Lung (tissue), 12 donors: Measurements from ENCODE around the gene ESPNL. TPM values are rescaled to one million over a fixed set of nuclear protein-coding genes. Genes with fewer than 3 reads are reported as not detected.
A peak's percentile ranks its signal among the peaks of the same experiment; 100 is the strongest.

Experiments
- ATAC-seq: fragments of 200-7000 bp; cut with Tn5 transposase; one replicate; pipeline ENCODE4 v1.9.1; 2020; ENCODE audit warnings: moderate number of reproducible peaks; ENCODE audit not compliant: insufficient read depth, low FRiP score
- DNase-seq, 3 donors: peaks; one replicate each; pipeline ENCODE4 v3.0.0-alpha.2; 2013 to 2017
- H3K27ac ChIP-seq, 2 donors: one replicate each; pipeline ENCODE4 v1.5.1; 2013; ENCODE audit warnings: mild to moderate bottlenecking in 2 of 2, moderate library complexity in 2 of 2, control low read depth in 1 of 2, inconsistent platforms in 1 of 2, low read depth in 1 of 2, low read length in 1 of 2
- H3K27me3 ChIP-seq, 3 donors: one replicate each; pipeline ENCODE4 v1.5.1; 2013; ENCODE audit warnings: low read length in 2 of 3; ENCODE audit not compliant: control insufficient read depth in 3 of 3, insufficient read depth in 3 of 3
- H3K36me3 ChIP-seq, 4 donors: one replicate each; pipeline ENCODE4 v1.5.1; 2013; ENCODE audit warnings: low read length in 4 of 4, mild to moderate bottlenecking in 1 of 4, moderate library complexity in 1 of 4; ENCODE audit not compliant: control insufficient read depth in 4 of 4, insufficient read depth in 4 of 4
- H3K4me1 ChIP-seq, 5 donors: one replicate each; pipeline ENCODE4 v1.5.1; 2013; ENCODE audit warnings: low read length in 5 of 5, mild to moderate bottlenecking in 2 of 5, moderate library complexity in 1 of 5; ENCODE audit not compliant: control insufficient read depth in 5 of 5, insufficient read depth in 5 of 5
- H3K4me3 ChIP-seq: one replicate; pipeline ENCODE4 v1.5.1; 2013; ENCODE audit warnings: mild to moderate bottlenecking, control low read depth, moderate library complexity
- H3K9ac ChIP-seq, 2 donors: one replicate each; pipeline ENCODE4 v1.5.1; 2013; ENCODE audit warnings: low read length in 2 of 2, control low read depth in 1 of 2; ENCODE audit not compliant: insufficient read depth in 1 of 2
- H3K9me3 ChIP-seq, 4 donors: one replicate each; pipeline ENCODE4 v1.5.1; 2013; ENCODE audit warnings: low read length in 3 of 4, mild to moderate bottlenecking in 1 of 4, moderate library complexity in 1 of 4; ENCODE audit not compliant: control insufficient read depth in 4 of 4, insufficient read depth in 3 of 4
- WGBS, 2 donors: extraction: QIAGEN DNeasy Blood & Tissue Kit; methylation state at CpG; one replicate each; pipeline ENCODE4 v1.1.7; 2013; 5-methylcytosine and 5-hydroxymethylcytosine counted together
- polyA plus RNA-seq, 2 donors: library from polyadenylated mRNA; stranded (reverse); fragments of 200-250 nt; gene quantifications; one replicate each; pipeline ENCODE4 v1.2.1, GENCODE V29; 2013
- total RNA-seq, 2 donors: library from RNA; depleted of rRNA in 1 of 2; stranded (reverse); fragments of >200 nt in 1 of 2; gene quantifications; one replicate each; pipeline ENCODE4 v1.2.1, GENCODE V29; 2014 to 2021
- TF ChIP-seq, protein P1 (sequence below): IDR thresholded peaks from 2 replicates; pipeline ENCODE4 v1.5.1; 2012; ENCODE audit warnings: mild to moderate bottlenecking; ENCODE audit errors: control extremely low read depth, extremely low read depth
- donor health status: control.
- donor health status: control.
- donor health status: Bipolar disorder and iron deficiency.
- donor health status: healthy.
- donor health status: DM: yes; HTN: yes; CAD: no.

ESPNL gene
- total and polyA plus RNA-seq, 4 donors, result 0.07 to 3.0 (median 1.2) TPM

DNA sequence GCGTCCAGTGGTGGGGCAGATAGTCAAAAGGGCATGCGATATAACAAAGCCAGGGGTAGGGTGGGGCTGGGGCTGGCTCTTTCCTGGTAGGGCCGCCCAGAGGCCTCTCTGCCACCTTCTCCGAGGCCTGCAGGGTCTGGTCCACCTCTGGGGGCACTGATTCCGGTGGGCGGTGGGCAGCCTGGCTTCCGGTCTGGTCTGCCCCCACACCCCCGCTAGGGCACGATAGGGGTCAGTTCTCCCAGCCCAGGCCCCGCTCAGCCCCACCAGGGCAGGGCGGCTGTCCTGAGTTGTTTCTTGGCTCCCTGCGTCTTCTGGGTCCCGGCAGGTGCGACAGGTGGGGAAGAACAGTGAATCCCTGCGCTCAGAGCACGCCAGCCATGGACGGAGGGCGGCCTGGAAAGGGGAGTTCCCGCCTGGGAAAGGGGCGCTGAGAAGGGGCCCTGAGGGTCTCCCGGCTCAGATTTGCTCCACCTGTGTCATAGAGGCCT, 57.9 kb downstream of the ESPNL start:
- Histone ChIP-seq H3K4me3 (no peak overlapping the region), H3K9me3 (no peaks in the 10 kb centered on the region), H3K4me1 (peaks cover 0 to 19% (median 4%) of the 10 kb centered on the region in 5 donors), H3K27ac (no peak overlapping the region), H3K27me3 (peaks cover 0 to 16% (median 10%) of the 10 kb centered on the region in 3 donors), H3K36me3 (no peaks in the 10 kb centered on the region), H3K9ac (no peak overlapping the region)
- DNase-seq (no peak), ATAC-seq (no peak)
- TF ChIP-seq, protein P1, sequence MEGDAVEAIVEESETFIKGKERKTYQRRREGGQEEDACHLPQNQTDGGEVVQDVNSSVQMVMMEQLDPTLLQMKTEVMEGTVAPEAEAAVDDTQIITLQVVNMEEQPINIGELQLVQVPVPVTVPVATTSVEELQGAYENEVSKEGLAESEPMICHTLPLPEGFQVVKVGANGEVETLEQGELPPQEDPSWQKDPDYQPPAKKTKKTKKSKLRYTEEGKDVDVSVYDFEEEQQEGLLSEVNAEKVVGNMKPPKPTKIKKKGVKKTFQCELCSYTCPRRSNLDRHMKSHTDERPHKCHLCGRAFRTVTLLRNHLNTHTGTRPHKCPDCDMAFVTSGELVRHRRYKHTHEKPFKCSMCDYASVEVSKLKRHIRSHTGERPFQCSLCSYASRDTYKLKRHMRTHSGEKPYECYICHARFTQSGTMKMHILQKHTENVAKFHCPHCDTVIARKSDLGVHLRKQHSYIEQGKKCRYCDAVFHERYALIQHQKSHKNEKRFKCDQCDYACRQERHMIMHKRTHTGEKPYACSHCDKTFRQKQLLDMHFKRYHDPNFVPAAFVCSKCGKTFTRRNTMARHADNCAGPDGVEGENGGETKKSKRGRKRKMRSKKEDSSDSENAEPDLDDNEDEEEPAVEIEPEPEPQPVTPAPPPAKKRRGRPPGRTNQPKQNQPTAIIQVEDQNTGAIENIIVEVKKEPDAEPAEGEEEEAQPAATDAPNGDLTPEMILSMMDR, result no peak
- 55 to 57% methylated on average over 16 to 21 of the region's 21 CpGs for WGBS, 2 donors

DNA sequence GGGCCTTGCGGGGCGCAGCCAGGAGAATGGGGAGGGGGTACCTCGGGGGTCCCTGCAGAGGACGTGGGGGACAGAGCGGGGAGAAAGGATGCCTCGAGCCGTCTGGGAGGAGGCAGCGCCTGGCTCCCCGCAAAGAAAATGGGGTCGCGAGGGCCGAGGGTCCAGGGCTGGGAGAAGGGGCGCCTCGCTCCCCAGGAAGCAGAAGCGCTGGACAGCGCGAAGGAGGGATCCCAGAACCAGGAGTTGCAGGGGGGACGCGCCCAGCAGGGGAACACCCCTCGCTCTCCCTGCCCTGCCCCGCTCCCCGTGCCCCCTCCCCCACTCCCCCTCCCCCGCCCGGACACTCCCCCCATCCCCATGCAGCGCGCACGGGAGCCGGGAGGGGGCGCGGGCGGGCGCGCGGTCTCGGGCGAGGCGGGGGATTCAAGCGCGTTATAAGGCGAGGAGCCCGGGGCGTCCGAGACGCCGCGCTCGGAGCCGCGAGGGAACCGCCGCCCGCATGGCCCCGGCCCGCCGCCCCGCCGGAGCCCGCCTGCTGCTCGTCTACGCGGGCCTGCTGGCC, 58.5 kb downstream of the ESPNL start, which contains the start of gene ERFE:
ERFE (plus strand) TSS at position 462 of the 562 bp plus-strand sequence; CDS start at position 500, 38 bp downstream.
- Histone ChIP-seq H3K4me3 (peak within 1 kb of the TSS; percentile 11), H3K27me3 (peaks cover 0 to 19% (median 13%) of the 10 kb centered on the region in 3 donors), H3K27ac (no peak within 1 kb of the TSS), H3K9me3 (no peaks in the 10 kb centered on the region), H3K4me1 (peaks cover 0 to 24% (median 6%) of the 10 kb centered on the region in 5 donors), H3K36me3 (no peaks in the 10 kb centered on the region), H3K9ac (no peak within 1 kb of the TSS)
- DNase-seq (peak; percentile 54 to 70 (median 60)), ATAC-seq (no peak)
- 7 to 9% methylated on average over 36 to 58 of the region's 61 CpGs for WGBS, 2 donors
- TF ChIP-seq, protein P1, result no peak

DNA sequence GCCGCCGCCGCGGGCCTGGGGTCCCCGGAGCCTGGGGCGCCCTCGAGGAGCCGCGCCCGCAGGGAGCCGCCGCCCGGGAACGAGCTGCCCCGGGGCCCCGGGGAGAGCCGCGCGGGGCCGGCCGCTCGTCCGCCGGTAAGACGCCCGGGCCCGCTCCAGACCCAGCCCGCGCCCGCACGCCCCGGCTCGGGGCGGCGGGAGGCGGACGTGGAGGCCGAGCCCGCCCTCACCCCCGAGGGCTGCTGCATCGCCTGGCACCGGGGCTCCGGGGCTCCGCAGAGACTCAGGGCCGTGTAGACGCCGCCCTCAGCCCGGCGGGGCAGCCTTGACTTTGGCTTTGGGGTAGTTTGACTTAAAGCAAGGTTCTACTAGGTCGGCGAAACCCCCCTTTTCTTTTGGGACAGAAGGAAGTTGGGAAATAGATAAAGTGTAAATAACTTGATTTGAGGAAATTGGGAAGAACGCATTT, 59.0 kb downstream of the ESPNL start:
- H3K9ac ChIP-seq, result no peak overlapping the region
- peaks cover 0 to 19% (median 13%) of the 10 kb centered on the region in 3 donors for H3K27me3 ChIP-seq
- no peak overlapping the region for H3K27ac ChIP-seq
- ATAC-seq (no peak), DNase-seq (no peak)
- TF ChIP-seq, protein P1, result no peak
- H3K36me3 ChIP-seq, result no peaks in the 10 kb centered on the region
- no peaks in the 10 kb centered on the region for H3K9me3 ChIP-seq
- 1 to 2% methylated on average over 46 to 52 of the region's 52 CpGs for WGBS, 2 donors
- H3K4me3 ChIP-seq, result peak overlapping the region; percentile 11
- H3K4me1 ChIP-seq, result peaks cover 0 to 26% (median 8%) of the 10 kb centered on the region in 5 donors
